Endothelial cell (in vitro differentiated cells): ENCODE results near the gene MDFIC. TPM values are rescaled to one million over a fixed set of nuclear protein-coding genes. Genes with fewer than 3 reads are reported as not detected.

Source experiments
- DNase-seq: peaks from one replicate; pipeline ENCODE4 v3.0.0; 2021; ENCODE audit warnings: low spot score
- H3K27ac Mint-ChIP-seq: one replicate; pipeline ENCODE4 v1.8.0; 2021; ENCODE audit warnings: mixed read lengths, inconsistent platforms; ENCODE audit not compliant: unreplicated experiment
- H3K27me3 Mint-ChIP-seq: one replicate; pipeline ENCODE4 v1.8.0; 2021; ENCODE audit warnings: mild to moderate bottlenecking, moderate library complexity, mixed read lengths, inconsistent platforms; ENCODE audit not compliant: unreplicated experiment
- H3K36me3 Mint-ChIP-seq: one replicate; pipeline ENCODE4 v1.8.0; 2021; ENCODE audit warnings: mild to moderate bottlenecking, low read depth, mixed read lengths, inconsistent platforms; ENCODE audit not compliant: unreplicated experiment
- H3K4me1 Mint-ChIP-seq: one replicate; pipeline ENCODE4 v1.8.0; 2021; ENCODE audit warnings: mild to moderate bottlenecking, mixed read lengths, inconsistent platforms; ENCODE audit not compliant: unreplicated experiment
- H3K4me3 Mint-ChIP-seq: one replicate; pipeline ENCODE4 v1.8.0; 2021; ENCODE audit warnings: mild to moderate bottlenecking, mixed read lengths, inconsistent platforms; ENCODE audit not compliant: unreplicated experiment
- H3K9me3 Mint-ChIP-seq: one replicate; pipeline ENCODE4 v1.8.0; 2021; ENCODE audit warnings: mixed read lengths, inconsistent platforms; ENCODE audit not compliant: unreplicated experiment
- CTCF ChIP-seq: fragments of 200-600 bp; sonication (generic); IDR thresholded peaks from one replicate; pipeline ENCODE4 v1.5.0; 2021; ENCODE audit warnings: antibody characterized with exemption; ENCODE audit not compliant: unreplicated experiment
- total RNA-seq: library from RNA; stranded (reverse); fragmentation: NEBNext Ultra II Directional; extraction: Animal tissue kit (Norgen Biotek cat#: 25700); gene quantifications from one replicate; pipeline ENCODE4 v1.2.1, GENCODE V29; 2021; ENCODE audit not compliant: unreplicated experiment

Gene MDFIC
- total RNA-seq, 1 donor from 2014 or later, result 22.3 TPM

GRCh38 chr7:114989531-114989930 lies 67.6 kb downstream of the MDFIC start:
- no peaks in the 10 kb centered on the region for H3K4me1 Mint-ChIP-seq
- no peaks in the 10 kb centered on the region for H3K9me3 Mint-ChIP-seq
- H3K4me3 Mint-ChIP-seq, result no peak overlapping the region
- no peak overlapping the region for H3K27ac Mint-ChIP-seq
- no peak for TF ChIP-seq CTCF
- H3K36me3 Mint-ChIP-seq, result peaks cover 6% of the 10 kb centered on the region
- DNase-seq, result no peak
- H3K27me3 Mint-ChIP-seq, result peaks cover 2% of the 10 kb centered on the region

GRCh38 chr7:114997487-114998404 lies 75.9 kb downstream of the MDFIC start:
- Mint-ChIP-seq H3K4me1 (peaks cover 1% of the 10 kb centered on the region), H3K27me3 (peaks cover 5% of the 10 kb centered on the region), H3K4me3 (no peak overlapping the region), H3K9me3 (no peaks in the 10 kb centered on the region), H3K27ac (no peak overlapping the region), H3K36me3 (peaks cover 28% of the 10 kb centered on the region)
- no peak for DNase-seq
- no peak for TF ChIP-seq CTCF

- Mint-ChIP-seq H3K4me1 (peaks cover 11% of the 10 kb centered on the region), H3K27me3 (no peaks in the 10 kb centered on the region), H3K36me3 (no peaks in the 10 kb centered on the region), H3K4me3 (no peak overlapping the region), H3K27ac (no peak overlapping the region), H3K9me3 (no peaks in the 10 kb centered on the region)
- no peak for TF ChIP-seq CTCF
- DNase-seq, result no peak
These were observed 82.2 kb downstream of the MDFIC start for GRCh38 chr7:115004121-115004520.

- H3K36me3 Mint-ChIP-seq, result no peaks in the 10 kb centered on the region
- H3K9me3 Mint-ChIP-seq, result no peaks in the 10 kb centered on the region
- no peak for TF ChIP-seq CTCF
- H3K4me1 Mint-ChIP-seq, result peaks cover 11% of the 10 kb centered on the region
- H3K27ac Mint-ChIP-seq, result no peak overlapping the region
- DNase-seq, result no peak
- H3K27me3 Mint-ChIP-seq, result no peaks in the 10 kb centered on the region
- no peak overlapping the region for H3K4me3 Mint-ChIP-seq
These were observed 83.4 kb downstream of the MDFIC start for GRCh38 chr7:115005251-115005650.

- TF ChIP-seq CTCF, result no peak
- Mint-ChIP-seq H3K36me3 (no peaks in the 10 kb centered on the region), H3K9me3 (no peaks in the 10 kb centered on the region), H3K27ac (no peak overlapping the region), H3K4me3 (no peak overlapping the region), H3K4me1 (peaks cover 11% of the 10 kb centered on the region), H3K27me3 (no peaks in the 10 kb centered on the region)
- DNase-seq, result no peak
These were observed 84.1 kb downstream of the MDFIC start for GRCh38 chr7:115005953-115006352.
